ENCODE measurements around the gene C1QTNF1. TPM values are rescaled to one million over a fixed set of nuclear protein-coding genes. Genes with fewer than 3 reads are reported as not detected.
"Not testable (repeated sequence)": the region's sequence is repeated elsewhere in the genome, so short reads cannot be mapped to it uniquely, and the experiment has no call there.

The C1QTNF1 gene
- total and polyA plus RNA-seq, 8 donors: 5.3 to 31.2 (median 8.4) TPM

- FAIRE-seq (no peak), ATAC-seq (no peak), DNase-seq (peak in 1 of 6 donors; percentile 33)
- Histone ChIP-seq H3K4me1 (no peaks in the 10 kb centered on the region), H3K27me3 (no peaks in the 10 kb centered on the region), H3K9me3 (no peaks in the 10 kb centered on the region), H3K27ac (no peak overlapping the region), H3K4me3 (no peak overlapping the region), H3K36me3 (peaks cover 0 to 4% (median 0%) of the 10 kb centered on the region in 3 donors)
- intact Hi-C loops (cut with DNase I): no loop called here
- WGBS, 2 donors: 89 to 94% methylated on average over 8 of the region's 8 CpGs
- TF ChIP-seq CTCF (IDR thresholded peaks at IDR 0.05): no peak
These were observed 49.2 kb downstream of the C1QTNF1 start for GRCh38 chr17:79073016-79073705.

GRCh38 chr17:79073706-79074088 is 49.7 kb downstream of the C1QTNF1 start:
- Histone ChIP-seq H3K27ac (no peak overlapping the region), H3K4me1 (no peaks in the 10 kb centered on the region), H3K4me3 (no peak overlapping the region), H3K27me3 (no peaks in the 10 kb centered on the region), H3K9me3 (no peaks in the 10 kb centered on the region), H3K36me3 (peaks cover 0 to 4% (median 0%) of the 10 kb centered on the region in 3 donors)
- TF ChIP-seq CTCF (IDR thresholded peaks at IDR 0.05): no peak
- no peak for ATAC-seq
- intact Hi-C loops (cut with DNase I): no loop called here
- no peak for FAIRE-seq
- 89 to 91% methylated on average over 6 of the region's 6 CpGs for WGBS, 2 donors
- DNase-seq: peak in 1 of 6 donors; percentile 35

- H3K4me1 ChIP-seq; H3K9me3 ChIP-seq; ATAC-seq; intact Hi-C loops (cut with DNase I); FAIRE-seq; H3K27me3 ChIP-seq; H3K36me3 ChIP-seq: not testable (repeated sequence)
- Histone ChIP-seq H3K27ac (peak overlapping the region in 2 of 4 donors; percentile 48 to 64), H3K4me3 (peak overlapping the region in 2 of 4 donors; percentile 85 to 96)
- WGBS, 2 donors: 64 to 72% methylated on average over 22 of the region's 22 CpGs
- DNase-seq: peak in 1 of 6 donors; percentile 48
These were observed 50.2 kb downstream of the C1QTNF1 start for GRCh38 chr17:79074121-79074648.

- Histone ChIP-seq H3K27ac (peak within 1 kb of the TSS in 3 of 4 donors; percentile 48 to 73 (median 62)), H3K9me3 (no peaks in the 10 kb centered on the region), H3K27me3 (no peaks in the 10 kb centered on the region), H3K4me3 (peak within 1 kb of the TSS; percentile 72 to 96 (median 86)), H3K36me3 (peaks cover 0 to 12% (median 8%) of the 10 kb centered on the region in 3 donors), H3K4me1 (no peaks in the 10 kb centered on the region)
- 0% methylated on average over 54 to 106 of the region's 106 CpGs for WGBS, 2 donors
- no peak for TF ChIP-seq CTCF (IDR thresholded peaks at IDR 0.05)
- FAIRE-seq: no peak
- peak; percentile 98 to 99 (median 99) for ATAC-seq
- DNase-seq: peak; percentile 93 to 99 (median 96)
- intact Hi-C loops (cut with DNase I): no loop called here
These were observed 50.9 kb downstream of the C1QTNF1 start, which contains the start of gene ENGASE for GRCh38 chr17:79074649-79075445. TSS of gene ENGASE (plus strand) at chr17:79074824. CDS start at chr17:79074945, 121 bp downstream.

GRCh38 chr17:79075446-79075750 is 51.4 kb downstream of the C1QTNF1 start:
- Histone ChIP-seq H3K27ac (peak overlapping the region in 3 of 4 donors; percentile 48 to 73 (median 62)), H3K4me3 (peak overlapping the region; percentile 72 to 96 (median 86)), H3K9me3 (no peaks in the 10 kb centered on the region), H3K27me3 (no peaks in the 10 kb centered on the region), H3K36me3 (peaks cover 0 to 15% (median 8%) of the 10 kb centered on the region in 3 donors), H3K4me1 (no peaks in the 10 kb centered on the region)
- FAIRE-seq (no peak), ATAC-seq (peak in 3 of 4 donors; percentile 16 to 21 (median 18)), DNase-seq (no peak)
- intact Hi-C loops (cut with DNase I): no loop called here
- 16 to 20% methylated on average over 6 of the region's 6 CpGs for WGBS, 2 donors
- TF ChIP-seq CTCF (IDR thresholded peaks at IDR 0.05): no peak
